ENCODE data around the gene MLXIP.

MLXIP gene

DNA sequence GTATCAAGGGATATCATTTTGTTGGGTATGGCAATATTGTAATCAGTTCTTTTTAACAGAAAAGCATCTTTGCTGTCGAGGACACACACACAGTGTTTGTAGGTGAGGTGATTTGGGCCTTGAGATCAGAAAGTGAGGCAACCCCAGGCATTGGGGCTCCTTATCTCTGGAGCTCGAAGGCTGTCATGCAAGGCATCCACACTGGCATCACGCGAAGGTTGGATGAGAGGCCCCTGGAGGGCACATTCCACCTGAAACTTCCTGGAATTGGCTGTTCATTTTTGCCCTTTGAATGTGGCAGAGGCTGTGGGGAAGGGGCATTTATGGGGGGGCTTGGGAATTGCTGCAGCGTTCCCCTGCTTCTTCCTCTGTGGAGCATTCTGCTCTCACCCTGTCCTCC, 49.9 kb downstream of the MLXIP start:
- no peak for DNase-seq

DNA sequence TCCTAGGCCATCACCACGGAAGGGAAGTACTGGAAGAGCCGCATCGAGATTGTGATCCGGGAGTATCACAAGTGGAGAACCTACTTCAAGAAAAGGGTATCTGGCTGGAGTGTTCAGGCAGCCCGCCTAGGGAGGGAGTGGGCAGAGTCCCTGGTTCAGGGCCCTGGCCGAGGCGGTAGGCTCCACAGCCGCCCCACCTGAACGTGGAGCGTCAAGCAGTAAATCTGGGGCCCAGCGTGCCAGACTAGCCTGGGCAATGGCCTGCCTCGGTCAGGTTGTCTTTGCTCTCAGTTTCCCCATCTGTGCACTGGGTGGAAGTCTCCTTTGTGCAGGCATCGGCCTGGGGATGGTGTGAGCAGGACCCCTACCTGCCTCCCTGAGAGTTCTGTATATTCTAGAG, 50.6 kb downstream of the MLXIP start:
- no peak for DNase-seq

DNA sequence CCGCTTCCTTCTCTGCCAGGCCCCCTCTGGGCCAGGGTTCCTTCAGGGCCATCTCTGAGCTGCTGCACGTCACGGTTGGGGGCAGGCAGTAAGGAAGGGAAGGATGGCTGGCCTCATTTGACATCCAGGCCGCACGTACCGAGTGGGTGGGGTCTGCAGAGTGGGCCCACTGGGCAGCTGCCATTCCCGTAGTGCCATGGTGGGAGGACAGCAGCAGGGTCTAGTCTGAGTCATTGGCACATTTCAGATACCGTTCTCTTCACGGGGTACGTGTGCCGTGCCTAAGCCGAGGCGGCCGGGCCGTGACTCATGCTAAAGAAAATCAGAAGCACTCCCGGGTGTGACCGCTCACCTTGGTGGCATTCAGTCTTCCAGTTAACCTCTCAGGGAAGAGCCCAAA, 51.6 kb downstream of the MLXIP start:
- no peak for DNase-seq

DNA sequence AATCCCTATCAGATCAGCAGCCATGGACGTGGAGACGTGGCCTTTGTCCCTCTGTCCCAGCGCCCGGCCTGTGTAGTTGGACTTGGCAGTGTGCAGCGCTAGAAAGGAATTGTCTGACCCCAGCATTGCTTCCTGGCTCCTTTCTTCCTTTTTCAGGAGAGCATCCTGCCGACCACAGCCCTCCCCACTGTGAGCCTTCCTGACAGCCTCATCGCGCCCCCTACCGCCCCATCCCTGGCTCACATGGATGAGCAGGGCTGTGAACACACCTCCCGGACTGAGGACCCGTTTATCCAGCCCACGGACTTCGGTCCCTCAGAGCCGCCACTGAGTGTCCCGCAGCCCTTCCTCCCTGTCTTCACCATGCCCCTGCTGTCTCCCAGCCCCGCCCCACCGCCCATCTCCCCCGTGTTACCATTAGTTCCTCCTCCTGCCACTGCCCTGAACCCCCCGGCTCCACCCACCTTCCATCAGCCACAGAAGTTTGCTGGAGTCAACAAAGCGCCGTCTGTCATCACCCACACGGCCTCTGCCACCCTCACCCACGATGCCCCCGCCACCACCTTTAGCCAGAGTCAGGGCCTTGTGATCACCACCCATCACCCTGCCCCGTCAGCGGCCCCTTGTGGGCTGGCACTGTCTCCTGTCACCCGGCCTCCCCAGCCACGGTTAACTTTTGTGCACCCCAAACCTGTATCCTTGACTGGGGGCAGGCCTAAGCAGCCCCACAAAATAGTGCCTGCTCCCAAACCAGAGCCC, 54.8 kb downstream of the MLXIP start:
- no peak for DNase-seq

DNA sequence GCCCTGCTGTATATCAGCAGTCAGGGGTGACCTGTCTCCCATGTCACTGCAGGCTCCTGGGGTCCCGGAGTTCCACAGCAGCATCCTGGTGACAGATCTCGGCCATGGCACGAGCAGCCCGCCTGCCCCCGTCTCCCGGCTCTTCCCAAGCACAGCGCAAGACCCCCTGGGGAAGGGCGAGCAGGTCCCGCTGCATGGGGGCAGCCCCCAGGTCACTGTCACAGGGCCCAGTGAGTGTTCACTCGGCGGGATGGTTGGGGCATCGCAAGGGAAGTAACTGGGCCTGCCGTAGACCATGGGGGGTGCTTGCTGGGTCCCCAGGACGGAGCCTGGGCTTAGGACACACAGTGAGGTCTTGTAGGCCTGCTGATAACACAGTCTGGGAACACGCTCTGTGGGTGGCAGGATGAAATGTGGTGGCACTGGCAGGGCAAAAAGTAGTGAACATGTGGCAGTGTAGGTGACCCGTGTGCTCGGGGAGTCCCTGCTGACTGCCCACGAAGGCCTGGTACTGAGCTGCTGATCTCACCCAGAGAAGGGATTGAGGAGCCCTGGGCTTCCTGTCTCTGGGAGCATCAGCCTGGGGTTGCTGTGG, 57.0 kb downstream of the MLXIP start:
- DNase-seq = no peak

- DNase-seq = no peak
These were observed 58.7 kb downstream of the MLXIP start for GRCh38 chr12:122137229-122137628.

DNA sequence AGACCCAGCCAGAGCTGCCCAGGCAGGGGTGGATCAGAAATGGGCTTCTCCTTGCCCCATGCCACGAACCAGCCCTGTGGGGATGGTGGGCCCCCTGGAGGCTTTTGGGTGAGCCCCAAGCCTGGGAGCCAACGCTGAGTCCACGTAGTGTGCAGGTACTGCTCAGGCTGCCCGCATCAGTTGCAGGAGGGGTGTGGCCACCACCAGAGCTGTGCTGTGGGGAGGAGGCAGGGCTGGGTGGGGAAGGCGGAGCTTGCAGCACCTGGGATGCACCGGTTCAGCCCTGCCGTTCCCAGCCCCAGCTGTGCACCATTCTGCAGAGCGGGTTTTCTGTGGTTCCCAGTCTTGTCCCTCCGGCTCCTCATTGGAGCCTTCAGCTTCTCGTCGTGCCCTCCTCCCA, 59.1 kb downstream of the MLXIP start:
- DNase-seq = peak; percentile 74

DNA sequence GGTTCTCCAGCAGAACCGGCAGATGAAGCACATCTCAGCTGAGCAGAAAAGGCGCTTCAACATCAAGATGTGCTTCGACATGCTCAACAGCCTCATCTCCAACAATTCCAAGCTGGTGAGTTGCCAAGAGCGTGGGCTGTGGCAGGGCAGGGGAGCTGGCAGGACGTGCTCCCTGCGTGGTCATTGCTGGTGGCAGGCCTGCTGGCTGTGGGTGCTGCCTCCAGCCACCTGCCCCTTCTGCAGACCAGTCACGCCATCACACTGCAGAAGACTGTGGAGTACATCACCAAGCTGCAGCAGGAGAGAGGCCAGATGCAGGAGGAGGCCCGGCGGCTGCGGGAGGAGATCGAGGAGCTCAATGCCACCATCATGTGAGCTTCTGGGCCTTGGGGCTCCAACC, 59.6 kb downstream of the MLXIP start:
- DNase-seq = peak; percentile 45

- DNase-seq = peak; percentile 12
These were observed 60.1 kb downstream of the MLXIP start for GRCh38 chr12:122138616-122139015.

- DNase-seq = peak; percentile 97
These were observed 60.7 kb downstream of the MLXIP start for GRCh38 chr12:122139266-122139665.

- no peak for DNase-seq
These were observed 61.4 kb downstream of the MLXIP start for GRCh38 chr12:122139941-122140340.

DNA sequence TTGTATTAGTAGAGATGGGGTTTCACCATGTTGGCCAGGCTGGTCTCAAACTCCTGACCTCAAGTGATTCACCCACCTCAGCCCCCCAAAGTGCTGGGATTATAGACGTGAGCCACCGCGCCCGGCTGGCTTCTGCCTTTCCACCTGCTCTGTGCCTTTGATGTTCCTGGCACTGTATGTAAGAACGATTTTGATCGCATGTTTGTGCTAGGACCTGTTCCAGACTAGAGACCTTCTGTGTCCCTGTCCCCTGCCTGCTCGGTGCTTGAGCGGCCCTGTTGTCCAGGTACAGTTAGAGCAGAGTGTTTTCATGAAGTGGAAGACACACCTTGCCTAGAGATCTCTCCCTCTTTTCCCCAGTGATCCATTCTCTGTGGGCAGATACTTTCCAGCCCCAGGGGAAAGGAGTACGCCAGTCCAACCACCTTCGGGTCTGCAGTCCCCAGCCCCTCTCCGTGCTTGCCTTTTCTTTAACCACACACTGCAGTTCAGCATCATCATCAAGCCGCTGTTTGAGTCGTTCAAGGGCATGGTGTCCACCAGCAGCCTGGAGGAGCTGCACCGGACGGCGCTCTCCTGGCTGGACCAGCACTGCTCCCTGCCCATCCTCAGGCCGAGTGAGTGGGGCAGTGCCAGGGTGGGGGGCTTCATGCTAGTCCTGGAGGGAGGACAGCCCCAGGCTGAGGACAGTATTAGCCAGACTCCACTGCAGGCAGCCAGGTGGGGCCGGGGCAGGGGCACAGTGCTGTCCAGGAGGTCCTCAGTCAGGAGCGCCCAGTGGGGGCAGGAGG, 62.1 kb downstream of the MLXIP start:
- DNase-seq = no peak

GRCh38 chr12:122141911-122142725, 63.6 kb downstream of the MLXIP start:
- DNase-seq = no peak

GRCh38 chr12:122142857-122143256, 64.3 kb downstream of the MLXIP start:
- no peak for DNase-seq

DNA sequence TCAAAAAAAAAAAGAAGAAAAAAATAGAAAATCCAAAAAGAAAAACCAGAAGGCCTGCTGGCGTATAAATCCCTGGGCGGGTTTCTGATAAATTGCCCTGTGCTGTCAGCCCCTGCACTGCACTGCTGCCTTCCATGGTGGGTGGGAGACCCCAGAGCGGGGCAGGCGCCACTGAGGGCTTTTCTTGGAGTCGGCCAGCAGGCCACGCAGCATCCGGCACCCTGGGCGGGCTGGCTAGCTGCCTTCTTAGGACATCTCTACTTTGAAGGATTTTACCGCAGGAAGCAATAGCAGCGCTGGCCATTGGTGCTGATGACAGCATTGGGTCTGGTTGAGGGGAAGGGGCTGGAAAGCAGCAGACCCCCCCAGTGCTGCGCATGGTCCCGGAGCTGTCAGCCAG, 66.3 kb downstream of the MLXIP start:
- DNase-seq = no peak

DNA sequence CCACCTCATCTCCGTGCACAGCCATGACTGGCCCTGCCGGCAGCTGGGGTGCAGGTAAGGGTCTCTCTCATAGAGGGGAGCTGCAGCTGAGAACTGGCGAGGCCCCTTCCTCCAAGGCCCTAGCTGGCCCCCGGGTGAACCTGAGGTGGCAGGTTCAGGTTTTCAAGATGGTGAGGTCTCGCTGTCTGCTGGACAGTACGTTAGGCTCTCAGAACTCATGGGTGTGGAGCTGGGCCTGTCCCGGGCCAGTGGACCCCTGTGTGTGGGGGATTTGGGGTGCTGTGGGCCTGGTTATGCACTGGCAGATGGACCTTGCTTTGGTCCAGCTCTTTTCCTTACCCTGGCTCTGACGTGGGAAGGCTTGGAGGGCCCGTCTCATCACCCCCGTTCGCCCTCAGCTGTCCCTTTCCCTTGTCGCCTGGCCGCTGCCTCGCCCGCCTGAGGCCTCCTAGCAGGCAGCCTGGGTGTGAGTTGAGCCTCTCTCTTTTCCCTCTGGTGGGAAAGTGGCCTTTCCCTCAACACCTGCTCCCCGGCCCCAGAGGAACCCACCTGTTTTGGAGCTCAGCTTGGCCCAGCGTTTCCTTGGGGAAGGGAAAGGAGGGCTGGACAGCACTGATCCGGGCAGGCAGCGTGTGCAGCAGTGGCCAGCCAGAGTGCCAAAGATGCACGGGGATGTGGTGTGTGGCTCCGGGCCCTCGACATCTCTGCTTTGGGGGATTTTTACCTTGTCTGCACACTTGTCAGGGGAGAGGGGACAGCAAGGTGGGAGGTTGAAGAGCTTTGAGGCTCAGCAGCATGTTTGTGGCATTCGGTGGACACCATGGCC, 67.2 kb downstream of the MLXIP start:
- no peak for DNase-seq

DNA sequence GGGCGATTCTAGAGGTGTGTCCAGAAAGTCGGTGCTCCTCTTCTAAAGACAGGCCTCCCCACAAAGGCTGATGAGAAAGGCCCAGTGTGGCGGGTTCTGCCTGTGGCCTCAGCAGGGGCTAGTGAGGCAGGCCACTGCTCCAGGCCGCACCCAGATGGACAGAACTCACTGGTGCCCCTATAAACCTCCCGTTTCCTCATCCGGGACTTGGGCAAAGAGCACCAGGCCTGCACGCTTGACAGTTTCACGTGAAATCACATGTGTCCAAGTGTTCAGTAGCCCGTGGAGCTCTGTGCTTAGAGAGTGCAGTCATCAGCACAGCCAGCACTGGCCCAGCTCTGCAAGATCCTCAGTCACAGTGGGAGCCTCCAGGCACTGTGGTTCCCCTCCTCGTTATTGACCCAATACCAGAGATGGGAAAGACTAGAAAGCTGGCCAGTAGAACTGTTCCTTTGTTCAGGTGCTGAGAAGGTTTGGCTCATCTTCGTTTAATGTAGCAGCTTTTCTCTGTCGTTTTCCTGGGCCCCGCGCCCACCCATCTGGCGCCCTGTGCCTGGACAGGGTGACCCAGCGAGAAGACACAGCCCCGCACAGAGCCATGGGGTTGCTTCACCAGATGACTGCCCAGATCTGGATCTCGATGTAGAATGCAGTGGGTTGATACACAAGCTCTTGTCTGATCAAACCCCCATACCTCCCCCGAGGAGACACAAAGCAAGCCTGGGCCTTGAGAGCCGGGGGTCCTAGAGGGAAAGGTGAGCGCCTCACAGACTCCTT, 69.1 kb downstream of the MLXIP start:
- no peak for DNase-seq

GRCh38 chr12:122148657-122149056, 70.1 kb downstream of the MLXIP start:
- DNase-seq = no peak

DNA sequence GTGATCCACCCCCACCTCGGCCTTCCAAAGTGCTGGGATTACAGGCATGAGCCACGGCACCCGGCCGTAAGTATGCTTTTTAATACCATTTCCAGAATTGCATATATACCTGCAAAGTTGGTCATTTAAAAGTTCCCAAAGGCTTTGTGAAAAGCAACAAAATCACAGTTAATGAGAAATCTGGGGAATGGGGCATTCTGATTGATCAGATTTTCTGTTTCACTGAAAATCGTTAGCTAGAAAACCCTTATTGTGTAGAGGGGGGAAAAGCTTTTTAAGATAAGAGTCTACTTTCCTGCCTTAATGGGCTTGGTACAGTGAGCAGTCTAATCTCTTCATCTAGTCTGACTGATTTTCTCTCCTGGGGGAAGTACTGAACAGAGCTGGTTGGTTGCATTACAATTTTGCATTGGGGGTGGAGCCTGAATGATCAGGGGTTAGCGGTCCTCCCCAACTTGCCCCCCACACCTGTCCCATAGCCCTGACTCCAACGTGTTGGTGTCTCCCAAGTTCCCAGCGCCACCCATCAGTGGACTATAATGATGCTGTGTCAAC, 71.6 kb downstream of the MLXIP start:
- no peak for DNase-seq

DNA sequence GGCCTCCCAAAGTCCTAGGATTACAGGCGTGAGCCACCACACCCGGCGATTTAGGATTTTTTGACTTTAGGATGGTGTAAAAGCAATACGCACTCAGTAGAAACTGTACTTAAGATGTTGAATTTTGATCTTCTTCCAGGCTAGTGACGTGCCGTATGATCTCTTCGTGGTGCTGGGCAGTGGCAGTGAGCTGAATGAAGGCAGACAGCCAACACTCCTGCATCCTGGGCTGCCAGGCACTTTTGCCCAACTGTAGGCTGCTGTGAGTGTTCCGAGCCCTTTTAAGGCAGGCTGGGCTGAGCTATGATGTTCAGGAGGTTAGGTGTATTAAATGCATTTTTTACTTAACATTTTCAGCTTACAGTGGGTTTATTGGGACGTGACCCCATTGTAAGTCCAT, 74.2 kb downstream of the MLXIP start:
- DNase-seq = no peak

DNA sequence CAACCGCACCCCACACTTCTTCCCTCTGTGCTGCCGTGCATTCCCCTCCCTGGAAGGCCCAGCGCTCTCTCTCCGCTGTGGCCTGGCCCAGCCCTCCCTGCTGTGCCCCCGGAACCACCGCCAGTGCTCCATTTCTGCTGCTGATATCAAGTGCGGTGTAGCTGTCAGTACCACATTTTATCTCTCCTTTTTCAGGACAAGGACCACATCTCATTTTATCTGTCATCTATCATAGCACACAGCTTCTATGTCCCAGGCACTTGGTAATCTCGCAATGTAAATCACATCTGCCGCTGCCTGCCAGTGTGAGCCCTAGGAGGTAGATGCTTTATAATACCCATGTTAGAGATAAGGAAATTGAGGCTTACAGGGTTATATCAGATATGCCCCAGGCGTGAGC, 77.1 kb downstream of the MLXIP start:
- DNase-seq = no peak

All from DMS79 (cell line).